SK-N-SH (cell line): Measurements from ENCODE around the gene PRKCH. TPM values are rescaled to one million over a fixed set of nuclear protein-coding genes. Genes with fewer than 3 reads are reported as not detected.

Experiments used
- CTCF ChIA-PET: fragments of 300-600, 350-600 bp; formaldehyde crosslinking; extraction: SDS; loops from one replicate; lab custom pipeline; 2021; lab: Yijun Ruan, JAX
- POLR2A ChIA-PET: fragments of 350-600 bp; sonication (Branson Sonifier 250); formaldehyde crosslinking; extraction: SDS; loops from one replicate; lab custom pipeline; 2020; ENCODE audit warnings: antibody characterized with exemption, inconsistent platforms; lab: Yijun Ruan, JAX
- DNase-seq: peaks from one replicate; pipeline ENCODE4 v3.0.0; 2012
- H2AFZ ChIP-seq: fragments of 200-600 bp; sonication (generic); 2 replicates; pipeline ENCODE4 v1.8.1; 2016; ENCODE audit warnings: antibody characterized with exemption, mild to moderate bottlenecking, low read depth
- H3F3A ChIP-seq: fragments of 200-600 bp; sonication (generic); replicated peaks from 2 replicates; pipeline ENCODE3; 2016; ENCODE audit warnings: antibody characterized with exemption, mild to moderate bottlenecking; ENCODE audit not compliant: insufficient read depth
- H3K27ac ChIP-seq, 2 experiments: fragments of 200-500 bp in 1 of 2; fragments of 200-600 bp in 1 of 2; sonication (Bioruptor generic) in 1 of 2; sonication (generic), shearing (Covaris generic) in 1 of 2; 2 replicates each; pipeline versions ENCODE4 v1.5.1 to v1.6.1; 2014 to 2016; ENCODE audit warnings: low read depth in 2 of 2, inconsistent platforms in 1 of 2, low read length in 1 of 2, mild to moderate bottlenecking in 1 of 2, mixed read lengths in 1 of 2
- H3K27me3 ChIP-seq: fragments of 200-600 bp; sonication (generic), shearing (Covaris generic); 2 replicates; pipeline ENCODE4 v1.6.1; 2016; ENCODE audit warnings: mixed run types; ENCODE audit not compliant: insufficient read depth
- H3K36me3 ChIP-seq, 2 experiments: fragments of 200-500 bp in 1 of 2; fragments of 200-600 bp in 1 of 2; sonication (Bioruptor generic) in 1 of 2; sonication (generic) in 1 of 2; replicated peaks in 1 of 2; 2 replicates each; pipeline versions ENCODE3 to v1.5.1; 2014 to 2016; ENCODE audit warnings: low read length in 1 of 2, mild to moderate bottlenecking in 1 of 2; ENCODE audit not compliant: insufficient read depth in 2 of 2, control insufficient read depth in 1 of 2
- H3K4me1 ChIP-seq, 2 experiments: fragments of 200-500 bp in 1 of 2; fragments of 200-600 bp in 1 of 2; sonication (Bioruptor generic) in 1 of 2; sonication (generic), shearing (Covaris generic) in 1 of 2; 2 replicates each; pipeline versions ENCODE4 v1.5.1 to v1.6.1; 2014 to 2016; ENCODE audit warnings: low read depth in 1 of 2, low read length in 1 of 2, mixed run types in 1 of 2; ENCODE audit not compliant: insufficient read depth in 2 of 2, control insufficient read depth in 1 of 2
- H3K4me2 ChIP-seq: fragments of 200-600 bp; sonication (generic), shearing (Covaris generic); 2 replicates; pipeline ENCODE4 v1.6.1; 2017; ENCODE audit warnings: mixed run types
- H3K4me3 ChIP-seq, 2 experiments: fragments of 200-500 bp in 1 of 2; fragments of 200-600 bp in 1 of 2; sonication (Bioruptor generic) in 1 of 2; sonication (generic), shearing (Covaris generic) in 1 of 2; 2 replicates each; pipeline versions ENCODE4 v1.5.1 to v1.8.1; 2014 to 2016; ENCODE audit warnings: low read depth in 2 of 2, inconsistent platforms in 1 of 2, low read length in 1 of 2, mild to moderate bottlenecking in 1 of 2, mixed read lengths in 1 of 2, moderate library complexity in 1 of 2
- H3K79me2 ChIP-seq: fragments of 200-600 bp; sonication (generic); 2 replicates; pipeline ENCODE4 v1.8.1; 2017; ENCODE audit warnings: mild to moderate bottlenecking; ENCODE audit not compliant: insufficient read depth
- H3K9ac ChIP-seq: fragments of 200-600 bp; sonication (generic); 2 replicates; pipeline ENCODE4 v1.6.1; 2017; ENCODE audit warnings: mixed run types
- H3K9me2 ChIP-seq: fragments of 200-600 bp; sonication (generic); 2 replicates; pipeline ENCODE4 v1.6.1; 2017; ENCODE audit warnings: mixed run types
- H3K9me3 ChIP-seq: fragments of 200-600 bp; sonication (generic); 2 replicates; pipeline ENCODE4 v1.6.1; 2017; ENCODE audit warnings: mixed run types, mild to moderate bottlenecking, moderate library complexity
- H4K20me1 ChIP-seq: fragments of 200-600 bp; sonication (generic); 2 replicates; pipeline ENCODE4 v1.6.1; 2017; ENCODE audit warnings: mild to moderate bottlenecking, mixed run types; ENCODE audit not compliant: insufficient read depth
- CHD2 ChIP-seq: fragments of 150-350 bp; IDR thresholded peaks from 2 replicates; pipeline ENCODE4 v1.6.1; 2018; ENCODE audit warnings: low read length; ENCODE audit not compliant: partially characterized antibody
- CTCF ChIP-seq: fragments of 200-600 bp; sonication (generic); IDR thresholded peaks from 2 replicates; pipeline ENCODE4 v1.6.1; 2017; ENCODE audit warnings: antibody characterized with exemption, mild to moderate bottlenecking, moderate library complexity
- ELF1 ChIP-seq: IDR thresholded peaks from 2 replicates; pipeline ENCODE4 v1.4.0; 2012
- EZH2phosphoT487 ChIP-seq: fragments of 200-600 bp; sonication (generic); IDR thresholded peaks from 2 replicates; pipeline ENCODE4 v1.6.1; 2017; ENCODE audit warnings: low read depth, mixed run types, mild to moderate bottlenecking, antibody characterized with exemption, moderate library complexity, borderline replicate concordance
- FOSL2 ChIP-seq: IDR thresholded peaks from 2 replicates; pipeline ENCODE4 v1.4.0; 2012; ENCODE audit warnings: low read depth, mild to moderate bottlenecking, moderate library complexity, borderline replicate concordance
- FOXM1 ChIP-seq: IDR thresholded peaks from 2 replicates; pipeline ENCODE4 v1.4.0; 2012; ENCODE audit warnings: low read depth, mild to moderate bottlenecking
- GABPA ChIP-seq: IDR thresholded peaks from 2 replicates; pipeline ENCODE4 v1.4.0; 2012; ENCODE audit warnings: low read depth, mild to moderate bottlenecking
- MAX ChIP-seq: IDR thresholded peaks from 2 replicates; pipeline ENCODE4 v1.4.0; 2012; ENCODE audit warnings: low read depth
- MEF2A ChIP-seq: IDR thresholded peaks from 2 replicates; pipeline ENCODE4 v1.4.0; 2012; ENCODE audit warnings: low read depth, borderline replicate concordance
- PBX3 ChIP-seq: IDR thresholded peaks from 2 replicates; pipeline ENCODE4; 2012
- POLR2AphosphoS5 ChIP-seq: IDR thresholded peaks from 2 replicates; pipeline ENCODE4 v1.6.1; 2012; ENCODE audit warnings: low read depth, low read length
- SIN3A ChIP-seq: IDR thresholded peaks from 2 replicates; pipeline ENCODE4 v1.6.1; 2012; ENCODE audit warnings: low read depth, mild to moderate bottlenecking, low read length, moderate library complexity, borderline replicate concordance
- TAF1 ChIP-seq: IDR thresholded peaks from 2 replicates; pipeline ENCODE4 v1.6.1; 2012; ENCODE audit warnings: low read depth, mild to moderate bottlenecking, low read length, moderate library complexity, borderline replicate concordance
- TEAD4 ChIP-seq: IDR thresholded peaks from 2 replicates; pipeline ENCODE4 v1.4.0; 2012; ENCODE audit warnings: mild to moderate bottlenecking, borderline replicate concordance; ENCODE audit not compliant: insufficient read depth
- YY1 ChIP-seq: IDR thresholded peaks from 2 replicates; pipeline ENCODE4 v1.4.0; 2012; ENCODE audit warnings: low read depth, mild to moderate bottlenecking
- ZBTB33 ChIP-seq: IDR thresholded peaks from 2 replicates; pipeline ENCODE4 v1.4.0; 2012; ENCODE audit warnings: low read depth, borderline replicate concordance
- WGBS: methylation state at CpG from one replicate; pipeline ENCODE4 v1.1.6; 2017; ENCODE audit warnings: low lambda C conversion rate; 5-methylcytosine and 5-hydroxymethylcytosine counted together
- polyA plus RNA-seq, 3 experiments: library from polyadenylated mRNA; depleted of rRNA; stranded (reverse); fragments of >200 nt; gene quantifications; 2 replicates each; pipeline ENCODE4 v1.2.3, GENCODE V29; 2012

The PRKCH gene
- polyA plus RNA-seq, 1 of the 3 experiments (the other 2 are of a cell fraction): 4.2 TPM

GRCh38 chr14:61282746-61283145, 38.6 kb upstream of the PRKCH start (continued):
- TF ChIP-seq TEAD4 (no peak), ELF1 (no peak), TAF1 (no peak), FOSL2 (no peak), CHD2 (no peak), ZBTB33 (no peak), YY1 (no peak), EZH2phosphoT487 (no peak), GABPA (no peak)

GRCh38 chr14:61284001-61284400, 37.4 kb upstream of the PRKCH start:
- no peak for TF ChIP-seq EZH2phosphoT487
- no peak for TF ChIP-seq MEF2A
- TF ChIP-seq SIN3A: no peak
- no peak for TF ChIP-seq ELF1
- TF ChIP-seq FOXM1: no peak
- no peak for TF ChIP-seq FOSL2
- no peak for TF ChIP-seq TAF1
- no peak for TF ChIP-seq POLR2AphosphoS5
- no peak for TF ChIP-seq CTCF
- no peak for TF ChIP-seq PBX3
- no peak for TF ChIP-seq MAX
- TF ChIP-seq, all 33 proteins: peak for 0
- Histone ChIP-seq H3K4me2 (no peak overlapping the region), H3K27me3 (no peaks in the 10 kb centered on the region), H3K9ac (no peak overlapping the region), H3F3A (no peaks in the 10 kb centered on the region), H3K4me1 (peaks cover 6 to 8% of the 10 kb centered on the region in 2 experiments; a peak in 2 of 4 replicates), H3K79me2 (no peaks in the 10 kb centered on the region), H3K4me3 (no peak overlapping the region), H4K20me1 (no peaks in the 10 kb centered on the region), H3K27ac (no peak overlapping the region), H3K9me3 (no peaks in the 10 kb centered on the region), H3K36me3 (no peaks in the 10 kb centered on the region), H2AFZ (no peak overlapping the region), H3K9me2 (no peaks in the 10 kb centered on the region)
- no peak for DNase-seq
- WGBS: 92% methylated on average over 3 of the region's 3 CpGs
- ChIA-PET POLR2A (no interaction called here), CTCF (interaction anchor here (0.8 to 11.8 kb wide), 4 partner anchors 13 to 659 kb away, joined by 4 to 104 read pairs (median 8); no protein-coding TSS in a partner anchor)
